Epithelial cell of proximal tubule (primary cell): ENCODE results near the gene CLTC. TPM values are rescaled to one million over a fixed set of nuclear protein-coding genes. Genes with fewer than 3 reads are reported as not detected.

Source experiments
- DNase-seq: peaks from one replicate; pipeline ENCODE4 v3.0.0-alpha.2; 2011; ENCODE audit warnings: low read depth
- H3K4me3 ChIP-seq: 2 replicates; pipeline ENCODE4 v1.5.1; 2011; ENCODE audit warnings: low read depth, mild to moderate bottlenecking, low read length
- CTCF ChIP-seq: conservative IDR thresholded peaks from 2 replicates; pipeline ENCODE4 v1.5.1; 2012; ENCODE audit warnings: low read depth, mild to moderate bottlenecking, low read length
- total RNA-seq: library from RNA; depleted of rRNA; stranded (reverse); fragments of >200 nt; gene quantifications from 2 replicates; pipeline ENCODE4 v1.2.3, GENCODE V29; 2015

Gene CLTC
- total RNA-seq, 1 donor from 2014 or later = 243 TPM

- H3K4me3 ChIP-seq = peak within 1 kb of the TSS; percentile 94
- DNase-seq = peak; percentile 97
- TF ChIP-seq CTCF = no peak
Measured at GRCh38 chr17:59707149-59707970, 87.7 kb downstream of the CLTC start, which contains the start of the genes PTRH2 and VMP1. Gene PTRH2, minus strand, starts transcription at chr17:59707430. Its CDS starts 9,452 bp downstream, at chr17:59697978. Gene VMP1, plus strand, starts transcription at chr17:59707654. Its CDS starts 23,793 bp downstream, at chr17:59731447.

- H3K4me3 ChIP-seq = peak overlapping the region; percentile 94
- no peak for TF ChIP-seq CTCF
- DNase-seq = no peak
Measured at GRCh38 chr17:59707971-59708430, 88.3 kb downstream of the CLTC start.

GRCh38 chr17:59711936-59712335 is 92.2 kb downstream of the CLTC start:
- no peak overlapping the region for H3K4me3 ChIP-seq
- DNase-seq = no peak
- no peak for TF ChIP-seq CTCF

GRCh38 chr17:59712862-59713261 is 93.2 kb downstream of the CLTC start:
- no peak overlapping the region for H3K4me3 ChIP-seq
- DNase-seq = no peak
- no peak for TF ChIP-seq CTCF

GRCh38 chr17:59714255-59714654 is 94.6 kb downstream of the CLTC start:
- no peak for DNase-seq
- no peak overlapping the region for H3K4me3 ChIP-seq
- no peak for TF ChIP-seq CTCF

- no peak for DNase-seq
- no peak overlapping the region for H3K4me3 ChIP-seq
- no peak for TF ChIP-seq CTCF
Measured at GRCh38 chr17:59716427-59716826, 96.7 kb downstream of the CLTC start.
